ENCODE measurements around the gene TGFB1. TPM values are rescaled to one million over a fixed set of nuclear protein-coding genes. Genes with fewer than 3 reads are reported as not detected.

The TGFB1 gene
- total RNA-seq, 1 experiment from 2014 or later, result 30.1 TPM

- Histone ChIP-seq H3K9me3 (ENCODE audit: control insufficient read depth, low read depth, low read length) (no peaks in the 10 kb centered on the region), H3K9ac (ENCODE audit: extremely low read depth, insufficient read length, low read length) (peak overlapping the region; percentile 34), H2BK12ac (ENCODE audit: insufficient read length, low read depth, low read length) (no peak overlapping the region), H3K23me2 (ENCODE audit: insufficient read length, low read depth, low read length, poor library complexity, severe bottlenecking) (peaks cover 14% of the 10 kb centered on the region), H3K18ac (ENCODE audit: insufficient read length, low read depth, low read length) (no peak overlapping the region), H2BK120ac (ENCODE audit: low read depth, low read length, poor library complexity, severe bottlenecking) (no peak overlapping the region), H3K4me2 (ENCODE audit: insufficient read depth, insufficient read length, low read length) (peak overlapping the region; percentile 97), H3T11ph (ENCODE audit: low read length) (no peak overlapping the region), H4K5ac (ENCODE audit: insufficient read length, low read depth, low read length) (no peak overlapping the region), H2BK15ac (ENCODE audit: low read depth, low read length) (no peak overlapping the region), H2AK5ac (ENCODE audit: insufficient read length, low read length) (no peak overlapping the region), H2BK5ac (ENCODE audit: insufficient read length, low read length) (no peak overlapping the region), H3K79me2 (ENCODE audit: insufficient read depth, low read length) (no peaks in the 10 kb centered on the region), H3K27ac (ENCODE audit: insufficient read length, low read depth, low read length) (no peak overlapping the region), H3K23ac (ENCODE audit: insufficient read length, low read depth, low read length) (no peak overlapping the region), H3K4ac (ENCODE audit: low read depth, low read length) (no peak overlapping the region), H3K14ac (ENCODE audit: insufficient read depth, low read length) (no peak overlapping the region), H4K20me1 (ENCODE audit: control insufficient read depth, insufficient read depth, insufficient read length) (peaks cover 3% of the 10 kb centered on the region), H3K4me1 (ENCODE audit: insufficient read depth, low read length) (peaks cover 12% of the 10 kb centered on the region; the same call in 1 of the 2 replicates), H3K79me1 (ENCODE audit: insufficient read depth, low read depth, low read length, poor library complexity, severe bottlenecking) (no peaks in the 10 kb centered on the region), H4K91ac (ENCODE audit: insufficient read length, low read depth, low read length) (no peak overlapping the region), H2AFZ (ENCODE audit: low read length) (no peak overlapping the region), H4K8ac (replicated peaks; ENCODE audit: insufficient read length, low read depth, low read length) (no peak overlapping the region), H2BK20ac (ENCODE audit: low read depth, low read length, poor library complexity, severe bottlenecking) (no peak overlapping the region), H3K56ac (ENCODE audit: insufficient read length, low read depth, low read length) (no peak overlapping the region), H3K27me3 (ENCODE audit: insufficient read depth, low read length) (no peaks in the 10 kb centered on the region)
- peaks cover 49 to 51% of the 10 kb centered on the region in 2 experiments for H3K4me1 Mint-ChIP-seq
- peaks cover 3 to 41% (median 15%) of the 10 kb centered on the region in 3 experiments; a peak in 5 of 7 replicates for H3K36me3 Mint-ChIP-seq (ENCODE audit: insufficient read depth in 1 of 3, low read depth in 3 of 3)
- WGBS (ENCODE audit: extremely low coverage, insufficient read length, low lambda C conversion rate), result no CpG with 5 or more reads among the region's 23 CpGs
- H3K4me3 Mint-ChIP-seq, result peak overlapping the region; percentile 56 to 83
- DNase-seq, result peak; percentile 94
- peak overlapping the region in 2 of 3 experiments; percentile 58 to 90; a peak in 3 of 7 replicates for H3K27ac Mint-ChIP-seq
- H3K9me3 Mint-ChIP-seq, result no peaks in the 10 kb centered on the region
- no peak for TF ChIP-seq CTCF (conservative IDR thresholded peaks at IDR 0.05)
- H3K27me3 Mint-ChIP-seq (ENCODE audit: low read depth), result peaks cover 1% of the 10 kb centered on the region; the same call in 1 of the 2 replicates
Observed at GRCh38 chr19:41324921-41325639, 28.6 kb downstream of the TGFB1 start.

Data from H9 (cell line).